Measurements from ENCODE around the gene NMT1. TPM values are rescaled to one million over a fixed set of nuclear protein-coding genes. Genes with fewer than 3 reads are reported as not detected.

Gene NMT1
- total and polyA plus RNA-seq, 2 of the 13 experiments (the other 11 are each of a cell fraction or from before 2014, with no cell fraction given) = 75.7 to 142 TPM

DNA sequence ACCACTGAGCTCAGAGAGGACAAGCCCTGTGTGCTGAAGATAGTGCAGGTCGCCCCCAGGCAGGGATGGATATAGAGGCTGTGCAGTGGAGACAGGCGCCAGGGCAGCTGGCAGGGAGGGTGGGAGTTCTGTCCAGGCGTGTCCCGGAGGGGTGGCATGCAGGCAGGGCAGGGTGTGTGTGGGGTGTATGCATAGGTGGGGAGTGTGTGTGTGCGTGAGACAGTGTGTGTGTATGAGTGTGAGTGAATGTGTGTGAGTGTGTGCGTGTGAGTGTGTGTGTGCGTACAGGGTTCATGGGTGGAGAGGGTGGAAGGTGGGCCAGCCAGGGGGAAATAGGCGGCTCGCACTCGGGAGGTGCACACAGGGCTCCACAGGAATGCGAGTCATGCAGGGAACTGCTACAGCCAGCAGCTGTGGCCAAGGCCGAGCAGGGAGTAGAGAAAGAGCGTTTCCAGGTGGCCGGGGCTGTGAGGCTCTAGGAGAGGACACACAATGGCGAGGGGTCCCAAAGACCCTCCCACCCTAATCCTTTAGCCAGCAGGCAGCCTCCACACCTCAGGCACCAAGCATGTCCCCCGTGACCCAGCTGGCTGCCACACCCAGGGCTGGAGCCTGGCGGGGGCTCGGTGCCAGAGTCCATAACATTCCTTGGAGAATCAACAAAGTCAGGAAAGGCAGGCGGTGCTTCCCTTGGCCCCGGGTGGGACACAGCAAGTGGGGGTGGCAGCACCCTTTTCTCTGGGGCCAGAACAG is 66.6 kb downstream of the NMT1 start (continued):
- TF ChIP-seq KAT2B (IDR thresholded peaks at IDR 0.05; ENCODE audit: borderline replicate concordance, low read depth, low read length) (peak; percentile 10; the same call in 1 of the 2 replicates), ZNF253 (CRISPR knock-in tag; IDR thresholded peaks at IDR 0.05; ENCODE audit: borderline replicate concordance) (peak; percentile 18; the same call in 1 of the 2 replicates), MYC (CRISPR knock-in tag; IDR thresholded peaks at IDR 0.05; ENCODE audit: borderline replicate concordance) (peak; percentile 66; the same call in 1 of the 2 replicates), ZBTB7A (CRISPR knock-in tag; IDR thresholded peaks at IDR 0.05) (peak; percentile 59), ZSCAN31 (CRISPR knock-in tag; IDR thresholded peaks at IDR 0.05; ENCODE audit: low read depth) (peak; percentile 39; the same call in 1 of the 2 replicates), ZNF33B (CRISPR knock-in tag; IDR thresholded peaks at IDR 0.05) (no peak), MED1 (CRISPR knock-in tag; IDR thresholded peaks at IDR 0.05) (peak; percentile 59), TMF1 (CRISPR knock-in tag; IDR thresholded peaks at IDR 0.05; ENCODE audit: low read depth) (no peak), TAF1 (CRISPR knock-in tag; IDR thresholded peaks at IDR 0.05) (no peak; the same call in 1 of the 2 replicates), ZNF337 (CRISPR knock-in tag; IDR thresholded peaks at IDR 0.05; ENCODE audit: borderline replicate concordance, low read depth) (no peak), YY1 (IDR thresholded peaks at IDR 0.05; ENCODE audit: insufficient read depth, insufficient replicate concordance, low read depth, low read length) (peak; percentile 56), TGIF2 (CRISPR knock-in tag; IDR thresholded peaks at IDR 0.05) (peak; percentile 71; the same call in 1 of the 2 replicates), CHD4 (IDR thresholded peaks at IDR 0.05; ENCODE audit: borderline replicate concordance, low read length) (0 out of 2 replicates have a peak, but pooled peaks have one; percentile 29), ZNF468 (CRISPR knock-in tag; IDR thresholded peaks at IDR 0.05) (0 out of 2 replicates have a peak, but pooled peaks have one; percentile 28), ZNF326 (CRISPR knock-in tag; IDR thresholded peaks at IDR 0.05; ENCODE audit: borderline replicate concordance) (no peak), CENPT (CRISPR knock-in tag; IDR thresholded peaks at IDR 0.05; ENCODE audit: low read depth) (no peak)
- TF ChIP-seq, protein P1, sequence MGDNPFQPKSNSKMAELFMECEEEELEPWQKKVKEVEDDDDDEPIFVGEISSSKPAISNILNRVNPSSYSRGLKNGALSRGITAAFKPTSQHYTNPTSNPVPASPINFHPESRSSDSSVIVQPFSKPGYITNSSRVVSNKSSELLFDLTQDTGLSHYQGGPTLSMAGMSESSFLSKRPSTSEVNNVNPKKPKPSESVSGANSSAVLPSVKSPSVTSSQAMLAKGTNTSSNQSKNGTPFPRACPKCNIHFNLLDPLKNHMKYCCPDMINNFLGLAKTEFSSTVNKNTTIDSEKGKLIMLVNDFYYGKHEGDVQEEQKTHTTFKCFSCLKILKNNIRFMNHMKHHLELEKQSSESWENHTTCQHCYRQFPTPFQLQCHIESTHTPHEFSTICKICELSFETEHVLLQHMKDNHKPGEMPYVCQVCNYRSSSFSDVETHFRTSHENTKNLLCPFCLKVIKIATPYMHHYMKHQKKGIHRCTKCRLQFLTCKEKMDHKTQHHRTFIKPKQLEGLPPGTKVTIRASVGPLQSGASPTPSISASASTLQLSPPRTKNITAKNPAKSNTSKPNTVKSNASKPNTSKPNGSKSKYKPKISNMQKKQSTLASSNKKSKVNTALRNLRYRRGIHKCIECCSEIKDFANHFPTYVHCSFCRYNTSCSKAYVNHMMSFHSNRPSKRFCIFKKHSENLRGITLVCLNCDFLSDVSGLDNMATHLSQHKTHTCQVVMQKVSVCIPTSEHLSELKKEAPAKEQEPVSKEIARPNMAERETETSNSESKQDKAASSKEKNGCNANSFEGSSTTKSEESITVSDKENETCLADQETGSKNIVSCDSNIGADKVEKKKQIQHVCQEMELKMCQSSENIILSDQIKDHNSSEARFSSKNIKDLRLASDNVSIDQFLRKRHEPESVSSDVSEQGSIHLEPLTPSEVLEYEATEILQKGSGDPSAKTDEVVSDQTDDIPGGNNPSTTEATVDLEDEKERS (CRISPR knock-in tag; IDR thresholded peaks at IDR 0.05) = no peak
- TF ChIP-seq, protein P2, sequence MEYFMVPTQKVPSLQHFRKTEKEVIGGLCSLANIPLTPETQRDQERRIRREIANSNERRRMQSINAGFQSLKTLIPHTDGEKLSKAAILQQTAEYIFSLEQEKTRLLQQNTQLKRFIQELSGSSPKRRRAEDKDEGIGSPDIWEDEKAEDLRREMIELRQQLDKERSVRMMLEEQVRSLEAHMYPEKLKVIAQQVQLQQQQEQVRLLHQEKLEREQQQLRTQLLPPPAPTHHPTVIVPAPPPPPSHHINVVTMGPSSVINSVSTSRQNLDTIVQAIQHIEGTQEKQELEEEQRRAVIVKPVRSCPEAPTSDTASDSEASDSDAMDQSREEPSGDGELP (IDR thresholded peaks at IDR 0.05; ENCODE audit: borderline replicate concordance, low read depth) = peak; percentile 96
- TF ChIP-seq, protein P3, sequence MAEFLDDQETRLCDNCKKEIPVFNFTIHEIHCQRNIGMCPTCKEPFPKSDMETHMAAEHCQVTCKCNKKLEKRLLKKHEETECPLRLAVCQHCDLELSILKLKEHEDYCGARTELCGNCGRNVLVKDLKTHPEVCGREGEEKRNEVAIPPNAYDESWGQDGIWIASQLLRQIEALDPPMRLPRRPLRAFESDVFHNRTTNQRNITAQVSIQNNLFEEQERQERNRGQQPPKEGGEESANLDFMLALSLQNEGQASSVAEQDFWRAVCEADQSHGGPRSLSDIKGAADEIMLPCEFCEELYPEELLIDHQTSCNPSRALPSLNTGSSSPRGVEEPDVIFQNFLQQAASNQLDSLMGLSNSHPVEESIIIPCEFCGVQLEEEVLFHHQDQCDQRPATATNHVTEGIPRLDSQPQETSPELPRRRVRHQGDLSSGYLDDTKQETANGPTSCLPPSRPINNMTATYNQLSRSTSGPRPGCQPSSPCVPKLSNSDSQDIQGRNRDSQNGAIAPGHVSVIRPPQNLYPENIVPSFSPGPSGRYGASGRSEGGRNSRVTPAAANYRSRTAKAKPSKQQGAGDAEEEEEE (CRISPR knock-in tag; IDR thresholded peaks at IDR 0.05; ENCODE audit: borderline replicate concordance) = 0 out of 2 replicates have a peak, but pooled peaks have one; percentile 14
- TF ChIP-seq, protein P4, sequence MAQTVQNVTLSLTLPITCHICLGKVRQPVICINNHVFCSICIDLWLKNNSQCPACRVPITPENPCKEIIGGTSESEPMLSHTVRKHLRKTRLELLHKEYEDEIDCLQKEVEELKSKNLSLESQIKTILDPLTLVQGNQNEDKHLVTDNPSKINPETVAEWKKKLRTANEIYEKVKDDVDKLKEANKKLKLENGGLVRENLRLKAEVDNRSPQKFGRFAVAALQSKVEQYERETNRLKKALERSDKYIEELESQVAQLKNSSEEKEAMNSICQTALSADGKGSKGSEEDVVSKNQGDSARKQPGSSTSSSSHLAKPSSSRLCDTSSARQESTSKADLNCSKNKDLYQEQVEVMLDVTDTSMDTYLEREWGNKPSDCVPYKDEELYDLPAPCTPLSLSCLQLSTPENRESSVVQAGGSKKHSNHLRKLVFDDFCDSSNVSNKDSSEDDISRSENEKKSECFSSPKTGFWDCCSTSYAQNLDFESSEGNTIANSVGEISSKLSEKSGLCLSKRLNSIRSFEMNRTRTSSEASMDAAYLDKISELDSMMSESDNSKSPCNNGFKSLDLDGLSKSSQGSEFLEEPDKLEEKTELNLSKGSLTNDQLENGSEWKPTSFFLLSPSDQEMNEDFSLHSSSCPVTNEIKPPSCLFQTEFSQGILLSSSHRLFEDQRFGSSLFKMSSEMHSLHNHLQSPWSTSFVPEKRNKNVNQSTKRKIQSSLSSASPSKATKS (CRISPR knock-in tag; IDR thresholded peaks at IDR 0.05) = 0 out of 2 replicates have a peak, but pooled peaks have one; percentile 15
- TF ChIP-seq, protein P5, sequence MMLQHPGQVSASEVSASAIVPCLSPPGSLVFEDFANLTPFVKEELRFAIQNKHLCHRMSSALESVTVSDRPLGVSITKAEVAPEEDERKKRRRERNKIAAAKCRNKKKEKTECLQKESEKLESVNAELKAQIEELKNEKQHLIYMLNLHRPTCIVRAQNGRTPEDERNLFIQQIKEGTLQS (CRISPR knock-in tag; IDR thresholded peaks at IDR 0.05) = no peak

Measured in HepG2 (cell line).